Measurements from ENCODE around the gene ATMIN.

The ATMIN gene

GRCh38 chr16:81035398-81035974 is at the start of gene ATMIN:
Gene ATMIN, plus strand, starts transcription at chr16:81035842. Its CDS starts 29 bp downstream, at chr16:81035871.
- DNase-seq: peak; percentile 60

GRCh38 chr16:80986557-80986956 is 49.1 kb upstream of the ATMIN start:
- DNase-seq: no peak

GRCh38 chr16:80988756-80989155 is 46.9 kb upstream of the ATMIN start:
- no peak for DNase-seq

GRCh38 chr16:80989801-80990200 is 45.8 kb upstream of the ATMIN start:
- no peak for DNase-seq

GRCh38 chr16:80990577-80990976 is 45.1 kb upstream of the ATMIN start:
- DNase-seq: no peak

GRCh38 chr16:80990978-80991377 is 44.7 kb upstream of the ATMIN start:
- DNase-seq: no peak

- DNase-seq: no peak
These were observed 43.7 kb upstream of the ATMIN start for GRCh38 chr16:80991792-80992430.

- no peak for DNase-seq
These were observed 42.9 kb upstream of the ATMIN start for GRCh38 chr16:80992676-80993293.

- no peak for DNase-seq
These were observed 42.3 kb upstream of the ATMIN start for GRCh38 chr16:80993307-80993706.

GRCh38 chr16:80993834-80994233 is 41.8 kb upstream of the ATMIN start:
- DNase-seq: no peak

- DNase-seq: no peak
These were observed 41.2 kb upstream of the ATMIN start for GRCh38 chr16:80994451-80994850.

- DNase-seq: peak; percentile 73
These were observed 38.9 kb upstream of the ATMIN start for GRCh38 chr16:80996688-80997138.

- no peak for DNase-seq
These were observed 38.4 kb upstream of the ATMIN start for GRCh38 chr16:80997139-80997798.

- no peak for DNase-seq
These were observed 37.5 kb upstream of the ATMIN start for GRCh38 chr16:80997964-80998620.

- no peak for DNase-seq
These were observed 34.8 kb upstream of the ATMIN start for GRCh38 chr16:81000873-81001272.

GRCh38 chr16:81001330-81001729 is 34.3 kb upstream of the ATMIN start:
- no peak for DNase-seq

GRCh38 chr16:81003064-81003463 is 32.6 kb upstream of the ATMIN start:
- DNase-seq: no peak

- no peak for DNase-seq
These were observed 31.8 kb upstream of the ATMIN start for GRCh38 chr16:81003610-81004460.

GRCh38 chr16:81004646-81005353 is 30.8 kb upstream of the ATMIN start:
- no peak for DNase-seq

GRCh38 chr16:81005610-81006161 is 30.0 kb upstream of the ATMIN start:
- no peak for DNase-seq

- DNase-seq: no peak
These were observed 29.3 kb upstream of the ATMIN start for GRCh38 chr16:81006211-81006812.
